GM19328 (cell line): ENCODE measurements around the gene TAAR5.
"Not testable (repeated sequence)": the region's sequence is repeated elsewhere in the genome, so short reads cannot be mapped to it uniquely, and the experiment has no call there.

Experiments used
- ATAC-seq: cut with Tn5 transposase; IDR thresholded peaks from one replicate; pipeline ENCODE4 v1.9.1; 2021; ENCODE audit warnings: mild to moderate bottlenecking, moderate library complexity; ENCODE audit not compliant: unreplicated experiment

TAAR5 gene

DNA sequence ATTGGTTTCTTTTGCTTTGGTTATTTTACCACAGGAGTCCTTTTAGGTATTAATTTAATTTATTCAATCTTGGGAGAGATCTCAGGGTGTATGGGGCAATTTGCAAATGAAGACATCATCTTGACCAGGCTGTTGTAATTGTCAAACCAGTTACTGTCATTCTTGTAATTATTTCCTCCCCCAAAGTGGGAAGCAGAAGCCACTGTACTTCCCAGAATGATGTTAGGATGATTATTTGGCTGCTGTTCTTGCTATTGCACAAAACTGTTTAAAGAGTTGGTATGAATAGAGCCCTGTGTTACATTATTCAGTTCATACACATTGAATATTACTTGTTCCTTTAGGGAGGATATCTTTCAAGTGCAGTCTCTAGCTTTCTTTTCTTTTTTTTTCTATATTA, 17.8 kb downstream of the TAAR5 start:
- no peak for ATAC-seq

DNA sequence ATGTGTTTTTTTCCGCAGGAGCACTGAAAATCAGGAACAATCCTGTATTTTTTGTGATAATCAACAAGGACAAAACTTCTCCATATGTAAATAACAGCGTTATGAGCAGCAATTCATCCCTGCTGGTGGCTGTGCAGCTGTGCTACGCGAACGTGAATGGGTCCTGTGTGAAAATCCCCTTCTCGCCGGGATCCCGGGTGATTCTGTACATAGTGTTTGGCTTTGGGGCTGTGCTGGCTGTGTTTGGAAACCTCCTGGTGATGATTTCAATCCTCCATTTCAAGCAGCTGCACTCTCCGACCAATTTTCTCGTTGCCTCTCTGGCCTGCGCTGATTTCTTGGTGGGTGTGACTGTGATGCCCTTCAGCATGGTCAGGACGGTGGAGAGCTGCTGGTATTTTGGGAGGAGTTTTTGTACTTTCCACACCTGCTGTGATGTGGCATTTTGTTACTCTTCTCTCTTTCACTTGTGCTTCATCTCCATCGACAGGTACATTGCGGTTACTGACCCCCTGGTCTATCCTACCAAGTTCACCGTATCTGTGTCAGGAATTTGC, 19.2 kb downstream of the TAAR5 start, which contains the start of gene TAAR6:
Gene TAAR6 (plus strand): TSS at position 102 of the 557 bp plus-strand sequence. CDS start 0 bp downstream, at position 102.
- ATAC-seq: no peak

DNA sequence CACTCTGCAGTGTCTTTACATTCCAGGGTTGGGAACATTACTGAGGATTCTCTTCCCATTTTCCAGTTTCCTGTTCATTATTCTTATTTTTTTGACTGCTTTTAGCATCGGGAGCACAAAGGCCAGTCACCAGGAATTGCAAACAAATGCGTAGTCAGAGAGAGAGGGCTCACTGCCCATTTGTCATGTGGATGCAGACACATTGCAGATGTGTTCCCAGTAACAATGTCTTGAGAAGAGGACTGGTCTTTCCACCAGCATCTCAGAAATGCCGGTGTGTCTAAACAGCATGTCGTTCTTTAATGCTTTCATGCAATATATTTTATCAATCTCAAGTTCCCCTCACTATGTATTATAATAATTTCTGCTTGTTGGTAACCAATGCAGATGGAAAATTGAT, 20.4 kb downstream of the TAAR5 start:
- ATAC-seq: no peak

DNA sequence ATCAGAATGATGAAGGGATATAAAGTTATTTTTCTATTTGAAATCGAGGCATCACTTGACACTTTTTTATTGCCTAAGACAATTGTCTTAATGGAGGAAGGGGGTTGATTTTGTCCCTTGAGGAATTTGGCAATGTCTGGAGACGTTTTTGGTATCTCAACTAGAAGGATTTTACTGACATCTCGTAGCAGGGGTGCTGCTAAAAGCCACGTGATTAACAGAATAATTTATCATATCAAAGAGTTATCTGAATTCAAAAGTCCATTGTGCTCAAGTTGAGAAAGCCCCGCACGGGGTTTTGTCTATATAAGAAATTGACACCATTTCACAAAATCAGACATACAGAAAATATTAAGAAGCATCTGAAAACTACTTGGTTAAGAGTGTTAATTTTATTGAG, 20.9 kb downstream of the TAAR5 start:
- ATAC-seq: no peak

DNA sequence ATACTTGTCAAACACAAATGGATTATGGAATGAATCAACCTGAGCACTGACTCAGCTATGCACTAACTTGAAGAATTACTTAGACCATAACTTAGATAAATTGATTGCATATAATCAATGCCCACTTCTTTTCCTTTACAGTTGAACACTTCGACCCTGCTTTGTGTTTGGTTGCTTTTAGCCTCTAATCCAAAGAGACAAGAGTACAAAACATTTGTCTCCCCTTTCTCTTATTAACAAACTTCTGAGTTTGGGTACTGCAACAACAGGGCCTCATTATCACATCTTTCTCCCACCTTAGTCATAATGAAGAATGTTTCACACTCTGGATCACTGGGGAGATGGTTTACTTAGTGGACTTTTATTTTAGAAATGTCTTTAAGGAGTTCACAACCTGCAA, 22.0 kb downstream of the TAAR5 start:
- no peak for ATAC-seq

DNA sequence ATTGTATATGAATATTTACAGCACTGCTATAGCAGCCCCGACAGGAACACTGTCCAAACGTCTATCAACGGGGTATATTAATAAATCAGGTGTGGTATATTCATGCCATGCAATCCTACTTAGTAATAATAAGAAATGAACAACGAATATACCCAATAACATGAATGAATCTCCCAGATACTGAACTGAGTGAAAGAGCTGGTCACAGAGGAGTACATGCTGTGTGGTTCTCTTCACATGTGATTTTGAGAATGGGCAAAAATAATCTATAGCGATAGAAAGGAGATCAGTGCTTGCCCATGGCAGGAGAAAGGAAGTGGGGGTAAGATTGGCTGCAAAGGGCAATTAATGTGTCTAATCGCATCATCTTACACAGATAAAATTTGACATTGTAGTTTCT, 23.1 kb downstream of the TAAR5 start:
- no peak for ATAC-seq

DNA sequence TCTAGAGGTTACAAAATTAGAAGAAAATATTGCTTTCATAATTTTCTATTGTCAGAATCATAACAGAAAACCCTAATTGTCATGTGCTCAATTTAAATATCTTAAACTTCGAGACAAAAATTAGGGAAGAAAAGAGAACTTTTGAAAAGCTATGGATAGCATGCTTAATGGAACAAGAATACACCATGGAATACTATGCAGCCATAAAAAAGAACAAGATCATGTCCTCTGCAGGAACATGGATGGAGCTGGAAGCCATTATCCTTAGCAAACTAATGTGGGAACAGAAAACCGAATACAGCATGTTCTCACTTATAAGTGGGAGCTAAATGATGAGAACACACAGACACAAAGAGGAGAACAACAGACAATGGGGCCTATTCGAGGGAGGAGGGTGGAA, 29.5 kb downstream of the TAAR5 start:
- ATAC-seq: not testable (repeated sequence)

DNA sequence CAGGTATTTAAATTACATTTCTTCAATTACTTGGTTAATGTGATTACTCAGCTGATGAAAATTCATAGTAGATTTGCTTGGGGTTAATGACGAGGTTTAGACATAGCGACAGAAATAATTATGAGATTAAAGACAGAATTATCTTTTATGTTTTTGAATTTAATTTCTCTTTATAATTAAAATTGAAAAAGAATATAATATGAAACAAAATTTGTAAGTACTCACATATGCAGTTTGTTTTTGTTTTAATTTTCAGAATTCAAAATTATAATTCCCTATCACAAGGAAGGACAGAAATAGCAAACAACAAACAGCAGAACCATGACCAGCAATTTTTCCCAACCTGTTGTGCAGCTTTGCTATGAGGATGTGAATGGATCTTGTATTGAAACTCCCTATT, 37.2 kb downstream of the TAAR5 start, which contains the start of gene TAAR8:
Gene TAAR8 (plus strand): TSS at position 301 of the 400 bp plus-strand sequence. CDS start 21 bp downstream, at position 322.
- ATAC-seq: no peak

DNA sequence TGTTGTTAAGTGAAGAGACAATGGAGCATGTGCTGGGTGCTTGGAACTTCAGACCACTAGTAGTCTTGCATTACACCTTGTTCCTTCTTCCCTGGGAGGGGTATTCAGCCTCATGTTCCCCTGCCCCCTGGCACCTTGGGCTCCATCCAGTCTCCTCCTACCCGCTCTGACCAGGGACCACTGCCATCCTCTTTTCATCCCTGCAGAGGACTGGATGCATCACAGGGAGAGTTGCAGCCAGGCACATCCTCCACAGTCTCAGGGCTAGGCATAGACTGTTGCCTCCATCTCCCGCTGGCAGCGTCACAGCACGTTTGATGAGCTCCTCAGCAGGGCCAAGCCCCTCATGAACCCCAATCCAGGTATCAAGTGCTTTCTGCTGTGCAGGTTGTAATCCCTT, 38.3 kb downstream of the TAAR5 start:
- no peak for ATAC-seq

DNA sequence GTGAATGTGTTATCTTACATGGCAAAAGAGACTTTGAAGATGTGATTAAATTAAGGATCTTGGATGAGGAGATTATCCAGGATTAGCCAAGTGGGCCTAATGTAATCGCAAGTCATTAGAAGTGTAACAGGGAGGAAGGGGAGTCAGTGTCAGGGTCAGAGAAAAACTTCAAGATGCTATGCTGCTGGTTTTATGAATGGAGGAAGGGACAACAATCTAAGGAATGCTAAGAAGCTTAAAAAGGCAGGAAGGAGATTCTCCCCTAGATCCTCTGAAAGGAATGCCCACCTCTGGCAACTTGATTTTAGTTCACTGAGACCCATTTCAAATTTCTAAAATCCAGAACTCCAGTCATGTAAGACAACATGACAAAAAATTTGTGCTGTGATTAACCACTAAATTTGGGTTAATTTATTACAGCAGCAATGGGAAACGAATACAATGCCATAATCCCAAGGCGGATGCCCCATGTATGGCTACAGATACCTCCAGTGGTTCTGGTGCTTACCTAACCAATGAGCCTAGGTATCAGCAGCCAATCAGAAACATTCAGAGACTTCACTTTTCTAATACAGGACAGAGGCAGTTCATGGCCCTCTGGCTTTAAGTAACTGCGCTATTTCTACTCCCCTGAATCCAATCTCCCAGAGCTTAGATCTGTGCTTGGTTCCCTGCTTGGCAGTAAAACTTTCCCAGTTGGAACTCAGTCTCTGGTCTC, 40.6 kb downstream of the TAAR5 start:
- ATAC-seq: no peak

DNA sequence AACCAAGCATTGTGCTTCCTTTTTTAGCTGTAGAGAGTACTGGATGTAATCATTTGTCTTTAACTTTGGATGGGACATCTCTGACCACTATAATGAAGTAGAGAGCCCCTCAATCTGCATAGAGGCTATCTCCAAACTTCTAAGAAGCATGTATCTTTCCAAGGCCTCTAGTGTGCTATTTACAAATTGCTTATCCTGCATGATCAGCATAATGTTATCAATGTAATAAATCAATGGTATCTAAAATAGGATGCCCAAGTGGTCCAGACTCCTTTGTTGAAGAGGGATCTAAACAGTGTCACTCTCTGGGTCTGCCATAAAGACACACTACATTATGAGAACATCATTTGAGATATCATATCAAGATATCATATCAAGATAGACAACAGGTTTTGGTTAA, 44.7 kb downstream of the TAAR5 start:
- ATAC-seq: no peak
